Measurements from ENCODE around the gene TP53BP1.

The TP53BP1 gene

GRCh38 chr15:43433661-43434303 lies 59.2 kb downstream of the TP53BP1 start:
- Histone ChIP-seq H3K9me3 (ENCODE audit: control insufficient read depth, insufficient read depth, low read length) (no peaks in the 10 kb centered on the region), H3K9me2 (replicated peaks; ENCODE audit: control insufficient read depth, low read length) (no peaks in the 10 kb centered on the region), H3K79me2 (ENCODE audit: control insufficient read depth, low read length) (no peaks in the 10 kb centered on the region), H3K4me1 (ENCODE audit: control insufficient read depth, low read length) (peaks cover 11% of the 10 kb centered on the region), H3K36me3 (ENCODE audit: control insufficient read depth, low read length) (peaks cover 27% of the 10 kb centered on the region), H4K20me1 (ENCODE audit: control insufficient read depth, insufficient read depth, low read depth, low read length) (no peaks in the 10 kb centered on the region), H3K4me2 (ENCODE audit: low read length) (no peak overlapping the region), H3K27me3 (ENCODE audit: control insufficient read depth, low read length) (no peaks in the 10 kb centered on the region), H3F3A (ENCODE audit: control insufficient read depth, insufficient read depth) (no peaks in the 10 kb centered on the region), H3K4me3 (ENCODE audit: low read length) (no peak overlapping the region), H3K27ac (ENCODE audit: low read depth, low read length) (no peak overlapping the region)
- TF ChIP-seq, protein P1, sequence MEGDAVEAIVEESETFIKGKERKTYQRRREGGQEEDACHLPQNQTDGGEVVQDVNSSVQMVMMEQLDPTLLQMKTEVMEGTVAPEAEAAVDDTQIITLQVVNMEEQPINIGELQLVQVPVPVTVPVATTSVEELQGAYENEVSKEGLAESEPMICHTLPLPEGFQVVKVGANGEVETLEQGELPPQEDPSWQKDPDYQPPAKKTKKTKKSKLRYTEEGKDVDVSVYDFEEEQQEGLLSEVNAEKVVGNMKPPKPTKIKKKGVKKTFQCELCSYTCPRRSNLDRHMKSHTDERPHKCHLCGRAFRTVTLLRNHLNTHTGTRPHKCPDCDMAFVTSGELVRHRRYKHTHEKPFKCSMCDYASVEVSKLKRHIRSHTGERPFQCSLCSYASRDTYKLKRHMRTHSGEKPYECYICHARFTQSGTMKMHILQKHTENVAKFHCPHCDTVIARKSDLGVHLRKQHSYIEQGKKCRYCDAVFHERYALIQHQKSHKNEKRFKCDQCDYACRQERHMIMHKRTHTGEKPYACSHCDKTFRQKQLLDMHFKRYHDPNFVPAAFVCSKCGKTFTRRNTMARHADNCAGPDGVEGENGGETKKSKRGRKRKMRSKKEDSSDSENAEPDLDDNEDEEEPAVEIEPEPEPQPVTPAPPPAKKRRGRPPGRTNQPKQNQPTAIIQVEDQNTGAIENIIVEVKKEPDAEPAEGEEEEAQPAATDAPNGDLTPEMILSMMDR (IDR thresholded peaks at IDR 0.05; ENCODE audit: low read depth, low read length, poor library complexity, severe bottlenecking) = no peak

- Histone ChIP-seq H3K4me3 (ENCODE audit: low read length) (no peak overlapping the region), H3K9me2 (replicated peaks; ENCODE audit: control insufficient read depth, low read length) (no peaks in the 10 kb centered on the region), H3K36me3 (ENCODE audit: control insufficient read depth, low read length) (peaks cover 26% of the 10 kb centered on the region), H4K20me1 (ENCODE audit: control insufficient read depth, insufficient read depth, low read depth, low read length) (no peaks in the 10 kb centered on the region), H3K4me1 (ENCODE audit: control insufficient read depth, low read length) (peaks cover 11% of the 10 kb centered on the region), H3K27me3 (ENCODE audit: control insufficient read depth, low read length) (no peaks in the 10 kb centered on the region), H3F3A (ENCODE audit: control insufficient read depth, insufficient read depth) (no peaks in the 10 kb centered on the region), H3K79me2 (ENCODE audit: control insufficient read depth, low read length) (no peaks in the 10 kb centered on the region), H3K4me2 (ENCODE audit: low read length) (no peak overlapping the region), H3K27ac (ENCODE audit: low read depth, low read length) (no peak overlapping the region), H3K9me3 (ENCODE audit: control insufficient read depth, insufficient read depth, low read length) (no peaks in the 10 kb centered on the region)
- TF ChIP-seq, protein P1 (IDR thresholded peaks at IDR 0.05; ENCODE audit: low read depth, low read length, poor library complexity, severe bottlenecking) = no peak
- TF ChIP-seq EZH2phosphoT487 (IDR thresholded peaks at IDR 0.05; ENCODE audit: borderline replicate concordance, low read length) = no peak
These were observed 59.8 kb downstream of the TP53BP1 start for GRCh38 chr15:43433165-43433564.

GRCh38 chr15:43429687-43430086 lies 63.3 kb downstream of the TP53BP1 start:
- TF ChIP-seq, protein P1 (IDR thresholded peaks at IDR 0.05; ENCODE audit: low read depth, low read length, poor library complexity, severe bottlenecking) = no peak
- no peak for TF ChIP-seq EZH2phosphoT487 (IDR thresholded peaks at IDR 0.05; ENCODE audit: borderline replicate concordance, low read length)
- Histone ChIP-seq H3K4me1 (ENCODE audit: control insufficient read depth, low read length) (peaks cover 11% of the 10 kb centered on the region), H4K20me1 (ENCODE audit: control insufficient read depth, insufficient read depth, low read depth, low read length) (no peaks in the 10 kb centered on the region), H3K27ac (ENCODE audit: low read depth, low read length) (no peak overlapping the region), H3K4me3 (ENCODE audit: low read length) (no peak overlapping the region), H3K27me3 (ENCODE audit: control insufficient read depth, low read length) (no peaks in the 10 kb centered on the region), H3K36me3 (ENCODE audit: control insufficient read depth, low read length) (peaks cover 31% of the 10 kb centered on the region), H3K9me2 (replicated peaks; ENCODE audit: control insufficient read depth, low read length) (no peaks in the 10 kb centered on the region), H3K79me2 (ENCODE audit: control insufficient read depth, low read length) (no peaks in the 10 kb centered on the region), H3K4me2 (ENCODE audit: low read length) (peak overlapping the region; percentile 12; the same call in 1 of the 2 replicates), H3F3A (ENCODE audit: control insufficient read depth, insufficient read depth) (peaks cover 3% of the 10 kb centered on the region; the same call in 1 of the 2 replicates), H3K9me3 (ENCODE audit: control insufficient read depth, insufficient read depth, low read length) (no peaks in the 10 kb centered on the region)
